K562 (cell line): ENCODE results near the gene INHA. TPM values are rescaled to one million over a fixed set of nuclear protein-coding genes. Genes with fewer than 3 reads are reported as not detected.

Experiments used
- FOXK1 ChIP-seq: sonication (generic); formaldehyde crosslinking; IDR thresholded peaks from 2 replicates; pipeline ENCODE4 v1.8.0; 2022; ENCODE audit warnings: missing genetic modification reagents, mild to moderate bottlenecking, borderline replicate concordance
- ZBTB40 ChIP-seq, 2 experiments: fragments of 450-650 bp in 1 of 2; sonication (generic) in 1 of 2; formaldehyde crosslinking in 1 of 2; IDR thresholded peaks; 2 replicates each; pipeline versions ENCODE4 v1.7.1 to v1.9.0; 2016 to 2022; ENCODE audit warnings: inconsistent platforms in 1 of 2, mild to moderate bottlenecking in 1 of 2, missing genetic modification reagents in 1 of 2
- polyA plus RNA-seq, 8 experiments: library from polyadenylated mRNA; depleted of rRNA in 4 of 8; stranded (reverse) in 5 of 8; unstranded in 3 of 8; fragments of >200 nt; fragmentation: Nextera tagmentation in 2 of 8; fragmentation: Illumina TruSeq in 1 of 8; extraction: Ambion mirVana in 2 of 8; extraction: Trizol in 1 of 8; gene quantifications; 2 replicates each; pipeline versions ENCODE4 v1.2.1 to v1.2.3, GENCODE V29; 2011 to 2014; ENCODE audit warnings: inconsistent platforms in 1 of 8, missing spikeins in 1 of 8
- total RNA-seq, 7 experiments: library from RNA; depleted of rRNA in 6 of 7; stranded (reverse); fragments of >200 nt in 6 of 7; fragmentation: Illumina TruSeq in 2 of 7; extraction: Trizol in 2 of 7; gene quantifications; 2 replicates each; pipeline versions ENCODE4 v1.2.1 to v1.2.3, GENCODE V29; 2011 to 2021; ENCODE audit warnings: low replicate concordance in 1 of 7
- TF ChIP-seq, protein P1 (sequence below): fragments of 450-650 bp; IDR thresholded peaks from 2 replicates; pipeline ENCODE4 v1.6.1; 2014; ENCODE audit warnings: low read depth, mild to moderate bottlenecking, moderate library complexity, borderline replicate concordance
- TF ChIP-seq, protein P2 (sequence below): fragments of 450-650 bp; IDR thresholded peaks from 2 replicates; pipeline ENCODE4 v1.7.1; 2018; ENCODE audit warnings: mild to moderate bottlenecking, low read depth; ENCODE audit not compliant: partially characterized antibody

The INHA gene
- total and polyA plus RNA-seq, 9 of the 15 experiments (the other 6 are each of a cell fraction or from before 2014, with no cell fraction given): 0.07 to 1.9 (median 0.40) TPM

DNA sequence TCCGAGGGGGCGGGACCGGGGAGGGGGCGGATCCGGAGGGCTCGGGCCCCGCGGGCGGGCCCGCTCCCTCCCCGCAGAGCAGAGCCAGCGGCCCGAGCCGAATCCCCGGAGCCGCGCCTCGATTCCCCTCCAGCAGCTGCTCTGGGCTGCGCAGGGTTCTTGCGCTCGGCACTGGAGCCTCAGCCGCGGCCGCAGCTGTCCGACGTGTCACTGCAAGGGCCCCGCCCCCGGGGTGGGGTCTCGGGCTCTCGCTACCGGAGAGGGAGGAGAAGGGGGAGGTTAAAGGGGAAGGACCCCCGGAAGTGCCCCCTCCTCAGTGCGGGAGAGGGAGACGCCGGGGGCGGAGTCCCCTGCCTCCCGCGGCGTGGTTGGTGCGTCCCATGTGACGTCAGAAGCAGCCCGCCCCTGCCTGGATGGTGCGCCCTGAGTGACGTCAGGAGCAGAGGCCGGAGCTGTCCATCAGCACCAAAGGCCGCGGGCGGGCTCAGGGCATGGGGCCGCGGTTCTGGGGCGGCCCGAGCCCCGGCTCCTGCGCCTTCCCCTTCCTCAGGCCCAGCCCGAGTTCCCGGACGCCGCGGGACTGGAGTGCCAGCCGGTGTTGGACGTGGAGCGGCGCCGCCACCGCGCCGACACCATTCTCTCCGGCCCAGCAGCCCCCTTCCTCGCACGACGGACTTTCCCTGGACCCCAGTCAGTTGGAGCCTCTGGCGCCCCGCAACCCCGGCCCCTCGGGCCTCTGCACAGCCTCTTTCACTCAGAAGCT is 28.3 kb upstream of the INHA start, which contains the start of the genes CHPF and TMEM198 (continued):
- TF ChIP-seq ZBTB40 (IDR thresholded peaks at IDR 0.05) (peak; percentile 90), ZBTB40 (CRISPR knock-in tag; IDR thresholded peaks at IDR 0.05) (no peak), FOXK1 (no peak)
- TF ChIP-seq, protein P1, sequence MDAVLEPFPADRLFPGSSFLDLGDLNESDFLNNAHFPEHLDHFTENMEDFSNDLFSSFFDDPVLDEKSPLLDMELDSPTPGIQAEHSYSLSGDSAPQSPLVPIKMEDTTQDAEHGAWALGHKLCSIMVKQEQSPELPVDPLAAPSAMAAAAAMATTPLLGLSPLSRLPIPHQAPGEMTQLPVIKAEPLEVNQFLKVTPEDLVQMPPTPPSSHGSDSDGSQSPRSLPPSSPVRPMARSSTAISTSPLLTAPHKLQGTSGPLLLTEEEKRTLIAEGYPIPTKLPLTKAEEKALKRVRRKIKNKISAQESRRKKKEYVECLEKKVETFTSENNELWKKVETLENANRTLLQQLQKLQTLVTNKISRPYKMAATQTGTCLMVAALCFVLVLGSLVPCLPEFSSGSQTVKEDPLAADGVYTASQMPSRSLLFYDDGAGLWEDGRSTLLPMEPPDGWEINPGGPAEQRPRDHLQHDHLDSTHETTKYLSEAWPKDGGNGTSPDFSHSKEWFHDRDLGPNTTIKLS: peak; percentile 79; the same call in 1 of the 2 replicates
- TF ChIP-seq, protein P2, sequence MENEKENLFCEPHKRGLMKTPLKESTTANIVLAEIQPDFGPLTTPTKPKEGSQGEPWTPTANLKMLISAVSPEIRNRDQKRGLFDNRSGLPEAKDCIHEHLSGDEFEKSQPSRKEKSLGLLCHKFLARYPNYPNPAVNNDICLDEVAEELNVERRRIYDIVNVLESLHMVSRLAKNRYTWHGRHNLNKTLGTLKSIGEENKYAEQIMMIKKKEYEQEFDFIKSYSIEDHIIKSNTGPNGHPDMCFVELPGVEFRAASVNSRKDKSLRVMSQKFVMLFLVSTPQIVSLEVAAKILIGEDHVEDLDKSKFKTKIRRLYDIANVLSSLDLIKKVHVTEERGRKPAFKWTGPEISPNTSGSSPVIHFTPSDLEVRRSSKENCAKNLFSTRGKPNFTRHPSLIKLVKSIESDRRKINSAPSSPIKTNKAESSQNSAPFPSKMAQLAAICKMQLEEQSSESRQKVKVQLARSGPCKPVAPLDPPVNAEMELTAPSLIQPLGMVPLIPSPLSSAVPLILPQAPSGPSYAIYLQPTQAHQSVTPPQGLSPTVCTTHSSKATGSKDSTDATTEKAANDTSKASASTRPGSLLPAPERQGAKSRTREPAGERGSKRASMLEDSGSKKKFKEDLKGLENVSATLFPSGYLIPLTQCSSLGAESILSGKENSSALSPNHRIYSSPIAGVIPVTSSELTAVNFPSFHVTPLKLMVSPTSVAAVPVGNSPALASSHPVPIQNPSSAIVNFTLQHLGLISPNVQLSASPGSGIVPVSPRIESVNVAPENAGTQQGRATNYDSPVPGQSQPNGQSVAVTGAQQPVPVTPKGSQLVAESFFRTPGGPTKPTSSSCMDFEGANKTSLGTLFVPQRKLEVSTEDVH: peak; percentile 72
